Prostate gland (tissue), 2 donors: Measurements from ENCODE around the gene NACC1.

Experiments
- POLR2AphosphoS5 ChIP-seq: sonication (generic); formaldehyde crosslinking; IDR thresholded peaks from one replicate; pipeline ENCODE4 v1.6.1; 2017; ENCODE audit warnings: antibody characterized with exemption
- TF ChIP-seq, protein P1 (sequence below), 4 experiments: fragments of 200-600 bp in 2 of 4; fragments of 450-650 bp in 2 of 4; sonication (generic) in 2 of 4; IDR thresholded peaks; 1 replicate in 3 of 4; 2 replicates in 1 of 4; pipeline ENCODE4 v1.5.1; 2016 to 2019; ENCODE audit warnings: antibody characterized with exemption in 4 of 4, mild to moderate bottlenecking in 2 of 4, moderate library complexity in 2 of 4

DNA sequence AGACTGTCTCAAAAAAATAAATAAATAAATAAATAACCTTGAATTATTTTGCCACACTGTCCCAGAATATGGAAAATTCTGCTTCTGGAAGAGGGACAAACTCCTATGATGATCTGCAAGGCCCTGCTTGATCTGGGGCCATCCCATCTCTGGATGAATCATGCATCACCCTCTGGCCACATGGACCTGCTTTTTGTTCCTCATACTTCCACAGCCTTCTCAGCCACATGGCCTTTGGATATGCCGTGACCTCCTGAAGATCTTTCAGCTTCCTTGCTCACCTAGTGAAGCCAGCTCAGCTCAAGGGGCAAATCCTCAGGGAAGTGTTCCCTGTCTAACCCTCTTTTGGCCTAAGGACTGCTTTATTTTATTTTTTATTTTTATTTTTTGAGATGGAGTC, 42.5 kb downstream of the NACC1 start:
- TF ChIP-seq, protein P1, sequence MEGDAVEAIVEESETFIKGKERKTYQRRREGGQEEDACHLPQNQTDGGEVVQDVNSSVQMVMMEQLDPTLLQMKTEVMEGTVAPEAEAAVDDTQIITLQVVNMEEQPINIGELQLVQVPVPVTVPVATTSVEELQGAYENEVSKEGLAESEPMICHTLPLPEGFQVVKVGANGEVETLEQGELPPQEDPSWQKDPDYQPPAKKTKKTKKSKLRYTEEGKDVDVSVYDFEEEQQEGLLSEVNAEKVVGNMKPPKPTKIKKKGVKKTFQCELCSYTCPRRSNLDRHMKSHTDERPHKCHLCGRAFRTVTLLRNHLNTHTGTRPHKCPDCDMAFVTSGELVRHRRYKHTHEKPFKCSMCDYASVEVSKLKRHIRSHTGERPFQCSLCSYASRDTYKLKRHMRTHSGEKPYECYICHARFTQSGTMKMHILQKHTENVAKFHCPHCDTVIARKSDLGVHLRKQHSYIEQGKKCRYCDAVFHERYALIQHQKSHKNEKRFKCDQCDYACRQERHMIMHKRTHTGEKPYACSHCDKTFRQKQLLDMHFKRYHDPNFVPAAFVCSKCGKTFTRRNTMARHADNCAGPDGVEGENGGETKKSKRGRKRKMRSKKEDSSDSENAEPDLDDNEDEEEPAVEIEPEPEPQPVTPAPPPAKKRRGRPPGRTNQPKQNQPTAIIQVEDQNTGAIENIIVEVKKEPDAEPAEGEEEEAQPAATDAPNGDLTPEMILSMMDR (IDR thresholded peaks at IDR 0.05) = no peak
- no peak for TF ChIP-seq POLR2AphosphoS5
